GM12873 (cell line): ENCODE results near the gene GALNT1.

Source experiments
- CTCF ChIP-seq: IDR thresholded peaks from 2 replicates; pipeline ENCODE4 v1.5.1; 2012; ENCODE audit warnings: low read depth, mild to moderate bottlenecking, moderate library complexity, low read length, control low read depth; ENCODE audit not compliant: insufficient read depth; ENCODE audit errors: missing control alignments

GALNT1 gene

GRCh38 chr18:35618696-35619095, 37.2 kb downstream of the GALNT1 start:
- no peak for TF ChIP-seq CTCF

- TF ChIP-seq CTCF = no peak
Measured at GRCh38 chr18:35619464-35619863, 37.9 kb downstream of the GALNT1 start.

GRCh38 chr18:35619941-35620340, 38.4 kb downstream of the GALNT1 start:
- TF ChIP-seq CTCF = no peak

- no peak for TF ChIP-seq CTCF
Measured at GRCh38 chr18:35620765-35621164, 39.2 kb downstream of the GALNT1 start.

- TF ChIP-seq CTCF = no peak
Measured at GRCh38 chr18:35623255-35623654, 41.7 kb downstream of the GALNT1 start.

- TF ChIP-seq CTCF = no peak
Measured at GRCh38 chr18:35624146-35624545, 42.6 kb downstream of the GALNT1 start.

GRCh38 chr18:35625232-35625631, 43.7 kb downstream of the GALNT1 start:
- no peak for TF ChIP-seq CTCF
